B cell (primary cell): ENCODE results near the gene HYI.

Source experiments
- CTCF ChIP-seq: fragments of 200-600 bp; IDR thresholded peaks from one replicate; pipeline ENCODE4 v1.8.0; 2022; ENCODE audit warnings: antibody characterized with exemption, mild to moderate bottlenecking
- EZH2 ChIP-seq: IDR thresholded peaks from 2 replicates; pipeline ENCODE4 v1.6.1; 2012; ENCODE audit warnings: borderline replicate concordance, low read depth, mild to moderate bottlenecking, moderate library complexity, low read length; ENCODE audit not compliant: insufficient read depth, poor library complexity, severe bottlenecking

- TF ChIP-seq EZH2: no peak
- no peak for TF ChIP-seq CTCF
Measured at GRCh38 chr1:43484367-43484766, 30.6 kb upstream of the HYI start.
